AG04450 (cell line): ENCODE measurements around the gene RHO. TPM values are rescaled to one million over a fixed set of nuclear protein-coding genes. Genes with fewer than 3 reads are reported as not detected.

ENCODE experiments used
- CTCF ChIA-PET: fragments of 300-600, 350-600 bp; formaldehyde crosslinking; extraction: SDS; loops from one replicate; lab custom pipeline; 2022; ENCODE audit warnings: antibody characterized with exemption, inconsistent platforms; lab: Charles Lee
- POLR2A ChIA-PET: fragments of 350-600 bp; formaldehyde crosslinking; extraction: SDS; loops from one replicate; lab custom pipeline; 2021; ENCODE audit warnings: antibody characterized with exemption, inconsistent platforms; lab: Yijun Ruan, JAX
- DNase-seq: peaks from one replicate; pipeline ENCODE4 v3.0.0-alpha.2; 2011; ENCODE audit warnings: low read depth, low spot score
- H3K27ac ChIP-seq: one replicate; pipeline ENCODE4 v1.5.1; 2012; ENCODE audit warnings: low read depth, low read length, control low read depth
- H3K27me3 ChIP-seq: one replicate; pipeline ENCODE4 v1.6.0; 2012; ENCODE audit warnings: low read length; ENCODE audit not compliant: control insufficient read depth, insufficient read depth
- H3K4me3 ChIP-seq: 2 replicates; pipeline ENCODE4 v1.5.1; 2011; ENCODE audit warnings: mild to moderate bottlenecking, low read depth, low read length, control low read depth
- H3K9me3 ChIP-seq: 2 replicates; pipeline ENCODE4 v1.5.1; 2012; ENCODE audit warnings: low read length; ENCODE audit not compliant: control insufficient read depth, insufficient read depth
- polyA plus RNA-seq: library from polyadenylated mRNA; depleted of rRNA; stranded (reverse); fragments of >200 nt; gene quantifications from 2 replicates; pipeline ENCODE4 v1.2.3, GENCODE V29; 2011
- TF ChIP-seq, protein P1 (sequence below): IDR thresholded peaks from 2 replicates; pipeline ENCODE4 v1.5.1; 2011; ENCODE audit warnings: low read depth, low read length, control low read depth, inconsistent platforms

The RHO gene
- polyA plus RNA-seq, 1 experiment = not detected

- TF ChIP-seq, protein P1, sequence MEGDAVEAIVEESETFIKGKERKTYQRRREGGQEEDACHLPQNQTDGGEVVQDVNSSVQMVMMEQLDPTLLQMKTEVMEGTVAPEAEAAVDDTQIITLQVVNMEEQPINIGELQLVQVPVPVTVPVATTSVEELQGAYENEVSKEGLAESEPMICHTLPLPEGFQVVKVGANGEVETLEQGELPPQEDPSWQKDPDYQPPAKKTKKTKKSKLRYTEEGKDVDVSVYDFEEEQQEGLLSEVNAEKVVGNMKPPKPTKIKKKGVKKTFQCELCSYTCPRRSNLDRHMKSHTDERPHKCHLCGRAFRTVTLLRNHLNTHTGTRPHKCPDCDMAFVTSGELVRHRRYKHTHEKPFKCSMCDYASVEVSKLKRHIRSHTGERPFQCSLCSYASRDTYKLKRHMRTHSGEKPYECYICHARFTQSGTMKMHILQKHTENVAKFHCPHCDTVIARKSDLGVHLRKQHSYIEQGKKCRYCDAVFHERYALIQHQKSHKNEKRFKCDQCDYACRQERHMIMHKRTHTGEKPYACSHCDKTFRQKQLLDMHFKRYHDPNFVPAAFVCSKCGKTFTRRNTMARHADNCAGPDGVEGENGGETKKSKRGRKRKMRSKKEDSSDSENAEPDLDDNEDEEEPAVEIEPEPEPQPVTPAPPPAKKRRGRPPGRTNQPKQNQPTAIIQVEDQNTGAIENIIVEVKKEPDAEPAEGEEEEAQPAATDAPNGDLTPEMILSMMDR = no peak
These were observed 24.7 kb downstream of the RHO start for GRCh38 chr3:129553171-129553570.

DNA sequence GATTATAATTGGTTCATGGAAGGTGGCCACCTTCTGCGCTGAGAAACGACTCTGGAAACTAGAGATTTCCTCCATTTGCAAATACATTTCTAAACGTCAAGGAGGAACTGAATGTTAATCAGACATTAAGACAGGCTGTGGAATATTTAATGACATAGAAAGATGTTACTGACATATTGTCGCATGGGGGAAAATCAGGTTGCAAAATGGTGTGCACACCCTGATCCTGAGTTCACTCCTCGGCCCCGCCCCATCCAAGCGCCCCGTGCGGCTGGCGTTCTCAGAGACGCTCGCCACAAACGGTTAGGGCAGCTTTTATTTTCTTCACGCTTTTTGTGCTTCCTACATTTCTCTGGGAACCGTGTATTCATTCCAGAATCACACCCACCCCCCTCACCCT, 25.3 kb downstream of the RHO start:
- Histone ChIP-seq H3K9me3 (no peaks in the 10 kb centered on the region; the same call in 1 of the 2 replicates), H3K27me3 (no peaks in the 10 kb centered on the region), H3K4me3 (no peak overlapping the region), H3K27ac (no peak overlapping the region)
- POLR2A ChIA-PET = no interaction called here
- no peak for DNase-seq
- TF ChIP-seq, protein P1 = no peak
- CTCF ChIA-PET = interaction anchor here (0.7 kb wide), 1 partner anchor 78 kb away, joined by 15 read pairs; no protein-coding TSS in a partner anchor

More at GRCh38 chr3:129553171-129553570, 24.7 kb downstream of the RHO start:
- Histone ChIP-seq H3K27me3 (no peaks in the 10 kb centered on the region), H3K9me3 (no peaks in the 10 kb centered on the region), H3K27ac (no peak overlapping the region), H3K4me3 (no peak overlapping the region)
- ChIA-PET CTCF (no interaction called here), POLR2A (no interaction called here)
- DNase-seq = no peak

DNA sequence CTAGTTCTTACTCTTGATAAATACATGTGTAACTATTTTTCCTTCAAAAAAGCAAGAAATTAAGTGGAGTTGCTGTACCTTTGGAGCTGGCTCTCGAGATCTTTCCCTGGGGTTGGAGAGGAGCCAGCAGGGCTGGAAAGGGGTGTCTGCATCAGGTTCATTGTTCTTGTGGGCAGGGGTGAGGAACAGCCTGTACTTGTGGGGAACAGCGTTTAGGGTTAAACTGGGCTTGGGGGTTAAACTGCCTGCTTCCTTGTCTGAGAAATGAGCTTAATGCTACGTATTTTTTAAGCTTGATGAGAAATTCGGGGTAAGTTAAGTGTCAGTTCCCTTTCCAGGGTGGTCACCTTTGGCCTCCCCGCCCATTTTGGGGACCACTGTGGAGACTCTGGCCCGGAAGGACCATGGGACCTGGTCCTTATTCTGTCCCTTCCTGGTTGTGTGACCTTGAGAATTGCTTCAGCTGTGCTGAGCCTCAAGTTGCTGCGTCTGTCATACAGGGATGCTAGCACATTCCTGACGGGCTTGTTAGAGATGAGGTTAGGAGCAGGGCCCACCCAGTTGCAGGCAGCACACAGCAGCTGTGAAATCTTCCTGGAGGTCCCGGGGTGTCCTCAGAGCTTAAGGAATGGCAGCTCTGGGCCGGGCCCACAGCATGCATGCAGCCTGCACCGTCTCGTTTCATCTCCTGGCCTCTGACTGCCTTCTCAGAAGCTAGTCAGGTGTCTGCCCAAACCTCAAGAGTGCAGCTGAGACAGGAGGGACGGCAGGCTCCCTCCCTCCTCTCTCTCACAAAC, 26.1 kb downstream of the RHO start:
- no peaks in the 10 kb centered on the region for H3K27me3 ChIP-seq
- TF ChIP-seq, protein P1 = no peak
- POLR2A ChIA-PET = interaction anchor here (0.9 kb wide), 1 partner anchor 51 kb away, joined by 3 read pairs; the partner anchor contains the start of gene PLXND1
- H3K27ac ChIP-seq = no peak overlapping the region
- H3K9me3 ChIP-seq = no peaks in the 10 kb centered on the region; the same call in 1 of the 2 replicates
- CTCF ChIA-PET = interaction anchor here (0.7 to 2.9 kb wide), 3 partner anchors 64 to 171 kb away, joined by 3 to 15 read pairs (median 6); no protein-coding TSS in a partner anchor
- H3K4me3 ChIP-seq = no peak overlapping the region
- DNase-seq = no peak

DNA sequence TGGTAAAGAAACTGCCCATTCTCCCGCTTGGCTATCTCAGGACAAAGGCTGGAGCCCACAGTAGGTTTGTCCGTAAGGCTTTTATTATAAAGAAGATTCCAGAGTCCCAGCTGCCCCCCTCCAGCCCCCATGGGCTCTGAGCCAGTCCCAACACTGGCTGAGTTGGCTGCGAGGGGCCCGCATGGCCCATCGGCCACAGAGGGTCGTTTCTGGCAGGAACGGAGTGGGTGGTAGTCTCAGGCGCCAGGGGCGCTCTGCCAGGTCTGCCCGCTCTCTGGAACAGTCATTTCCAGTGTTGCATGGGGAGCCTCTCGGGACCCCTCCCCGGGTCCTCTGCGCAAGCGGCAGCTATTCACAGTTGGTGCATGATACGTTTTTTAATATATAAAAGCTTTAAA, 26.7 kb downstream of the RHO start:
- DNase-seq = no peak
- TF ChIP-seq, protein P1 = no peak
- POLR2A ChIA-PET = interaction anchor here (0.9 kb wide), 1 partner anchor 51 kb away, joined by 3 read pairs; the partner anchor contains the start of gene PLXND1
- CTCF ChIA-PET = interaction anchor here (0.5 to 2.9 kb wide), 3 partner anchors 8 to 172 kb away, joined by 3 to 6 read pairs (median 4); no protein-coding TSS in a partner anchor
- Histone ChIP-seq H3K9me3 (no peaks in the 10 kb centered on the region; the same call in 1 of the 2 replicates), H3K4me3 (no peak overlapping the region), H3K27ac (no peak overlapping the region), H3K27me3 (no peaks in the 10 kb centered on the region)
